ENCODE data around the gene HIVEP3.

GRCh38 chr1:41702771-41703170, 216.0 kb downstream of the HIVEP3 start:
- TF ChIP-seq, protein P1, sequence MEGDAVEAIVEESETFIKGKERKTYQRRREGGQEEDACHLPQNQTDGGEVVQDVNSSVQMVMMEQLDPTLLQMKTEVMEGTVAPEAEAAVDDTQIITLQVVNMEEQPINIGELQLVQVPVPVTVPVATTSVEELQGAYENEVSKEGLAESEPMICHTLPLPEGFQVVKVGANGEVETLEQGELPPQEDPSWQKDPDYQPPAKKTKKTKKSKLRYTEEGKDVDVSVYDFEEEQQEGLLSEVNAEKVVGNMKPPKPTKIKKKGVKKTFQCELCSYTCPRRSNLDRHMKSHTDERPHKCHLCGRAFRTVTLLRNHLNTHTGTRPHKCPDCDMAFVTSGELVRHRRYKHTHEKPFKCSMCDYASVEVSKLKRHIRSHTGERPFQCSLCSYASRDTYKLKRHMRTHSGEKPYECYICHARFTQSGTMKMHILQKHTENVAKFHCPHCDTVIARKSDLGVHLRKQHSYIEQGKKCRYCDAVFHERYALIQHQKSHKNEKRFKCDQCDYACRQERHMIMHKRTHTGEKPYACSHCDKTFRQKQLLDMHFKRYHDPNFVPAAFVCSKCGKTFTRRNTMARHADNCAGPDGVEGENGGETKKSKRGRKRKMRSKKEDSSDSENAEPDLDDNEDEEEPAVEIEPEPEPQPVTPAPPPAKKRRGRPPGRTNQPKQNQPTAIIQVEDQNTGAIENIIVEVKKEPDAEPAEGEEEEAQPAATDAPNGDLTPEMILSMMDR (IDR thresholded peaks at IDR 0.05): no peak
- TF ChIP-seq POLR2A (IDR thresholded peaks at IDR 0.05): no peak
